Middle frontal gyrus (tissue), 1 donor: ENCODE data around the gene STX2.
"Not testable (repeated sequence)": the region's sequence is repeated elsewhere in the genome, so short reads cannot be mapped to it uniquely, and the experiment has no call there.

Experiments used
- DNase-seq: peaks from one replicate; pipeline ENCODE4 v3.0.0-alpha.2; 2015; ENCODE audit warnings: low spot score; ENCODE audit errors: extremely low spot score

The STX2 gene

GRCh38 chr12:130838951-130839769, at the start of gene STX2:
Gene STX2, minus strand, starts transcription at chr12:130839250. Its CDS starts 151 bp downstream, at chr12:130839099.
- DNase-seq = peak; percentile 81

- not testable (repeated sequence) for DNase-seq
Measured at GRCh38 chr12:130887190-130887589, 48.1 kb upstream of the STX2 start.

GRCh38 chr12:130881548-130881947, 42.5 kb upstream of the STX2 start:
- no peak for DNase-seq

- DNase-seq = no peak
Measured at GRCh38 chr12:130881046-130881445, 42.0 kb upstream of the STX2 start.

GRCh38 chr12:130880411-130880885, 41.4 kb upstream of the STX2 start:
- DNase-seq = no peak

- no peak for DNase-seq
Measured at GRCh38 chr12:130879781-130880389, 40.8 kb upstream of the STX2 start.

- no peak for DNase-seq
Measured at GRCh38 chr12:130879212-130879686, 40.2 kb upstream of the STX2 start.

GRCh38 chr12:130878193-130879185, 39.4 kb upstream of the STX2 start:
- no peak for DNase-seq

- no peak for DNase-seq
Measured at GRCh38 chr12:130877333-130877732, 38.3 kb upstream of the STX2 start.

- DNase-seq = no peak
Measured at GRCh38 chr12:130876758-130877157, 37.7 kb upstream of the STX2 start.

- no peak for DNase-seq
Measured at GRCh38 chr12:130876297-130876696, 37.2 kb upstream of the STX2 start.

- DNase-seq = not testable (repeated sequence)
Measured at GRCh38 chr12:130875708-130876107, 36.7 kb upstream of the STX2 start.

GRCh38 chr12:130875193-130875592, 36.1 kb upstream of the STX2 start:
- no peak for DNase-seq

GRCh38 chr12:130874696-130875095, 35.6 kb upstream of the STX2 start:
- no peak for DNase-seq

GRCh38 chr12:130873825-130874224, 34.8 kb upstream of the STX2 start:
- DNase-seq = no peak

GRCh38 chr12:130873106-130873795, 34.2 kb upstream of the STX2 start:
- DNase-seq = no peak

GRCh38 chr12:130872179-130873096, 33.4 kb upstream of the STX2 start:
- DNase-seq = no peak

- peak; percentile 84 for DNase-seq
Measured at GRCh38 chr12:130871286-130872178, 32.5 kb upstream of the STX2 start, which contains the start of gene RAN. Gene RAN, plus strand, starts transcription at chr12:130872066. Its CDS starts 528 bp downstream, at chr12:130872594.
